ENCODE measurements around the gene CRK. TPM values are rescaled to one million over a fixed set of nuclear protein-coding genes. Genes with fewer than 3 reads are reported as not detected.

The CRK gene
- 10 to 100 TPM; 20.6 to 21.3 TPM for total RNA-seq

- CTCF ChIA-PET, result interaction anchor here (0.8 to 1.5 kb wide), 3 partner anchors 60 to 94 kb away, joined by 3 read pairs; partner anchors contain the start of gene INPP5K
These were observed at the start of gene CRK for GRCh38 chr17:1455797-1456599. Gene CRK (minus strand): TSS chr17:1456232. CDS start chr17:1456117, 115 bp downstream.

DNA sequence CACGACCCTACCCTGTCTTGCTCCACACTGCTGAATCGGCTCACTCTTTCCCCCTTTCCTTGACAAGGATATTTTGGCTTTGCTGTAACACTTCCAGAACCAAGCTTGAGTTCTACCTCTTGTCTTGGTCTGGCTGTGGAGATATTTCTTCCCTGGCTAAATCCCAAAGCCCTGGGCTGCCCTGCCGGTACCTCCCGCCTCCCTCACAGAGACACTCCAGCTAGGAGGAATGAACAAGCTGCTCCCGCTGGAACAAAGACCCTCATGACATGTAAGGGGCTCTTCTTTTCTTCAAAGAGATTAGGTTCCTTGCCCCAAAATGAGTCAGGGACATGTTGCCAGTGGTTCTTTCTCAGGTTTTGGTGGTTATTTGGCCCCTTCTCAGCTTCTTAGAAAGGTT, 49.6 kb upstream of the CRK start:
- ChIA-PET CTCF (interaction anchor here (1.5 kb wide), 1 partner anchor 10 kb away, joined by 5 read pairs; no protein-coding TSS in a partner anchor), POLR2A (no interaction called here)

More at GRCh38 chr17:1455797-1456599, at the start of gene CRK:
- POLR2A ChIA-PET, result interaction anchor here (0.5 to 0.9 kb wide), 2 partner anchors 27 to 90 kb away, joined by 4 to 8 read pairs; no protein-coding TSS in a partner anchor

DNA sequence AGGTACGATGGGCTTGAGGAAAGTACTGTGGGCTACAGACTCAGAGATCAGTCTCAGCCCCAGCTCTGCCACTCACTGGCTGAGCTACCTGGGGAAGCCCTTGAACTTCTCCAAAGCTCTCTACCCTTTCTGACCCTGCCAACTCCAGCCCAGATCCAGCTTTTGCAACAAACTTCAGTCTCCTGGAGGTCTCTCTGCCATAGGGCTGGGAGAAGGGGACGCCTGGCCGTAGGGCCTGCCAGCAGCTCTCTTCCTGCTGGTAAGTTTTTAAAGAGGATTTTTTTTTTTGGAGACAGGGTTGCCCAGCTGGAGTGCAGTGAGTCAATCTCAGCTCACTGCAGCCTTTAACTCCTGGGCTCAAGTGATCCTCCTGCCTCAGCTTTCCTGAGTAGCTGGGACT, 48.8 kb upstream of the CRK start:
- CTCF ChIA-PET, result interaction anchor here (0.9 to 1.5 kb wide), 2 partner anchors 10 to 140 kb away, joined by 3 to 5 read pairs; no protein-coding TSS in a partner anchor
- POLR2A ChIA-PET, result no interaction called here

- ChIA-PET POLR2A (no interaction called here), CTCF (no interaction called here)
These were observed 47.7 kb upstream of the CRK start for GRCh38 chr17:1503699-1504098.

GRCh38 chr17:1498869-1499268, 42.8 kb upstream of the CRK start:
- POLR2A ChIA-PET, result no interaction called here
- CTCF ChIA-PET, result interaction anchor here (2.7 kb wide), 1 partner anchor 17 kb away, joined by 8 read pairs; the partner anchor contains the start of gene INPP5K

GRCh38 chr17:1498233-1498632, 42.2 kb upstream of the CRK start:
- POLR2A ChIA-PET, result no interaction called here
- CTCF ChIA-PET, result no interaction called here

- POLR2A ChIA-PET, result no interaction called here
- CTCF ChIA-PET, result no interaction called here
These were observed 41.8 kb upstream of the CRK start for GRCh38 chr17:1497831-1498230.

- CTCF ChIA-PET, result interaction anchor here (0.5 kb wide), 1 partner anchor 63 kb away, joined by 3 read pairs; no protein-coding TSS in a partner anchor
- POLR2A ChIA-PET, result no interaction called here
These were observed 40.8 kb upstream of the CRK start for GRCh38 chr17:1496869-1497268.

GRCh38 chr17:1495265-1495989, 39.4 kb upstream of the CRK start:
- POLR2A ChIA-PET, result no interaction called here
- CTCF ChIA-PET, result no interaction called here

- ChIA-PET CTCF (no interaction called here), POLR2A (no interaction called here)
These were observed 38.8 kb upstream of the CRK start for GRCh38 chr17:1494736-1495253.

DNA sequence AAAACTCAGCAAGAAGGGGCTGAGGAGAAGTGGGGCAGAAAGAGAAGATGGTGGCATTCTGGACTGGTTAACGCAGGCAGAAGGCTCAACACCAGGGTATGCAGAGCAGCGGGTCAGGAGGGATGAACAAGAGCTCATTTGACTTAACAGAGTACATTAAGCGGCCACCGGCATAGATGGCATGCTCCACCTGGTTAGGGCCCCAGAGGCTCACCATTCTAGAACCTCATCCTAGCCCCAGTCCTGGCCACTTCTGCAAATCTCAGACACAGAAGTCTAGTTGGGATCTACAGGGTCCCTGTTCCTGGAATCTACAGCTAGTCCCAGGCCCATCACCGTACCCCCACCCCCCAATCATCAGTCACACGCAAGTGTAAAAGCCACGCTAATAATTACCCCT, 38.2 kb upstream of the CRK start:
- ChIA-PET POLR2A (no interaction called here), CTCF (no interaction called here)

GRCh38 chr17:1493291-1493980, 37.4 kb upstream of the CRK start:
- CTCF ChIA-PET, result interaction anchor here (1.4 kb wide), 1 partner anchor 23 kb away, joined by 5 read pairs; the partner anchor contains the start of gene INPP5K
- POLR2A ChIA-PET, result no interaction called here

GRCh38 chr17:1492249-1493206, 36.5 kb upstream of the CRK start, which contains the start of gene MYO1C:
Gene MYO1C (minus strand): TSS chr17:1492686. CDS start chr17:1492487, 199 bp downstream.
- CTCF ChIA-PET, result interaction anchor here (1.0 to 1.4 kb wide), 2 partner anchors 24 to 127 kb away, joined by 3 to 5 read pairs; partner anchors contain the start of gene INPP5K

GRCh38 chr17:1491443-1492248, 35.6 kb upstream of the CRK start:
- POLR2A ChIA-PET, result interaction anchor here (0.5 to 1.0 kb wide), 2 partner anchors 9 to 24 kb away, joined by 4 to 5 read pairs; partner anchors contain the start of gene INPP5K
- CTCF ChIA-PET, result interaction anchor here (1.0 to 1.4 kb wide), 2 partner anchors 24 to 126 kb away, joined by 3 to 5 read pairs; partner anchors contain the start of gene INPP5K

More at GRCh38 chr17:1492249-1493206, 36.5 kb upstream of the CRK start, which contains the start of gene MYO1C:
- POLR2A ChIA-PET, result interaction anchor here (0.5 to 1.0 kb wide), 2 partner anchors 8 to 23 kb away, joined by 4 to 5 read pairs; partner anchors contain the start of gene INPP5K

DNA sequence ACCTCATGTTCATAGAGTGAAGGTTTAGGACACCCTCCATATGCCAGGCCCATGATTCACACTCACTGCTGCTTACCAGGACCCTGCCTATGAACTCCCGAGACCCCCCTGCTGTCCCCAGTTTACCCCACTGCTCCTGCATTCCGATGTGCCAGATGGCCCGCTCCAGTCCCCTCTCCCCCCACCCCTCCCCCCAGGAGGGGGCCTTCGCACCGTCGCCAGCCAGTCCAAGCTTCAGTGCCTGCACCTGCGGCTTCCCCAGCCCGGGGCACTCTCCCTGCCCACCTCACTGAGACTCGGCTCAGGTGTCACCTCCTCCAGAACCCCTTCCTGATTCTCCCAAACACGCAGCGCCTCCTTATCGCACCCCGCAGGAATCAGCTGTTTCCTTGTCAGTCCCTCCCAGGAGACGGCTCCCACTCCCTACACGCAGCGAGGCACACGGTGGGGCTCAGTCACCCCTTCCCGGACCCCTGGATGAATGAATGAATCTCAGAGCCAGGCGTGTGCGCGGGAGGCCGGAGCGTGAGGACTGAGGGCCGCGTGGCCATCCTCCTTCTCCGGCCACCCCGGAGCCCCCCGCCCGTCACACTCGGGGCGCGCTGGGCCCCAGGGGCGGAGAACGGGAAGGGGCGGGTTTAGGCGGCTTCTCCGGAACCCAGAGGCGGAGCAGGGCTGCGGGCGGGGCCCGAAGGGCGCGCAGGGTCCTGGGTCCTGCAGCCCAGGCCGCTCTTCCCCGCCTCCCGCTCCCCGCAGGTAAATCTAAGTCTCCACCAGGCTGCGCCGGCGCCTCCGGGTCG, 34.8 kb upstream of the CRK start:
- ChIA-PET POLR2A (interaction anchor here (0.6 kb wide), 1 partner anchor 72 kb away, joined by 4 read pairs; the partner anchor contains the start of gene PITPNA), CTCF (no interaction called here)

GRCh38 chr17:1488826-1489270, 32.8 kb upstream of the CRK start:
- ChIA-PET CTCF (interaction anchor here (2.2 to 2.3 kb wide), 2 partner anchors 12 to 124 kb away, joined by 6 read pairs; no protein-coding TSS in a partner anchor), POLR2A (no interaction called here)
